ENCODE measurements around the gene CPNE8. TPM values are rescaled to one million over a fixed set of nuclear protein-coding genes. Genes with fewer than 3 reads are reported as not detected.

Gene CPNE8
- total RNA-seq, 2 donors from 2014 or later: 6.1 to 7.2 TPM

- ATAC-seq (no peak), DNase-seq (ENCODE audit: low spot score in 2 of 2) (no peak)
- H3K36me3 Mint-ChIP-seq: peaks cover 18 to 34% of the 10 kb centered on the region in 2 donors
- no peak overlapping the region for H3K27ac Mint-ChIP-seq
- peaks cover 19 to 21% of the 10 kb centered on the region in 2 donors for H3K9me3 Mint-ChIP-seq
These were observed 242.6 kb downstream of the CPNE8 start for GRCh38 chr12:38662829-38663228.

- ATAC-seq (no peak), DNase-seq (ENCODE audit: low spot score in 2 of 2) (no peak)
- Mint-ChIP-seq H3K36me3 (peaks cover under 1 to 16% of the 10 kb centered on the region in 2 donors), H3K27ac (no peak overlapping the region), H3K9me3 (peaks cover 6 to 9% of the 10 kb centered on the region in 2 donors)
These were observed 251.7 kb downstream of the CPNE8 start for GRCh38 chr12:38653650-38654049.

- DNase-seq (ENCODE audit: low spot score in 2 of 2) (no peak), ATAC-seq (no peak)
- no peak overlapping the region for H3K27ac Mint-ChIP-seq
- peaks cover 2 to 3% of the 10 kb centered on the region in 2 donors for H3K9me3 Mint-ChIP-seq
- H3K36me3 Mint-ChIP-seq: peaks cover 0 to 3% of the 10 kb centered on the region in 2 donors
These were observed 256.6 kb downstream of the CPNE8 start for GRCh38 chr12:38648813-38649212.

GRCh38 chr12:38646146-38646545, 259.2 kb downstream of the CPNE8 start:
- Mint-ChIP-seq H3K36me3 (no peaks in the 10 kb centered on the region), H3K27ac (no peak overlapping the region), H3K9me3 (peaks cover 0 to 4% of the 10 kb centered on the region in 2 donors)
- ATAC-seq (no peak), DNase-seq (ENCODE audit: low spot score in 2 of 2) (no peak)

- Mint-ChIP-seq H3K9me3 (peaks cover 9 to 11% of the 10 kb centered on the region in 2 donors), H3K27ac (no peak overlapping the region), H3K36me3 (no peaks in the 10 kb centered on the region)
- ATAC-seq (no peak), DNase-seq (ENCODE audit: low spot score in 2 of 2) (no peak)
These were observed 265.8 kb downstream of the CPNE8 start for GRCh38 chr12:38639625-38640024.

GRCh38 chr12:38638401-38638800, 267.0 kb downstream of the CPNE8 start:
- no peak for ATAC-seq
- Mint-ChIP-seq H3K9me3 (peaks cover 9 to 11% of the 10 kb centered on the region in 2 donors), H3K27ac (no peak overlapping the region), H3K36me3 (no peaks in the 10 kb centered on the region)
- DNase-seq (ENCODE audit: low spot score in 2 of 2): no peak

- Mint-ChIP-seq H3K9me3 (peaks cover 10 to 11% of the 10 kb centered on the region in 2 donors), H3K27ac (no peak overlapping the region), H3K36me3 (no peaks in the 10 kb centered on the region)
- ATAC-seq (no peak), DNase-seq (ENCODE audit: low spot score in 2 of 2) (no peak)
These were observed 271.9 kb downstream of the CPNE8 start for GRCh38 chr12:38633511-38633910.

GRCh38 chr12:38629064-38629463, 276.3 kb downstream of the CPNE8 start:
- DNase-seq (ENCODE audit: low spot score in 2 of 2): no peak
- Mint-ChIP-seq H3K9me3 (peaks cover 13 to 14% of the 10 kb centered on the region in 2 donors), H3K36me3 (peaks cover 0 to 4% of the 10 kb centered on the region in 2 donors), H3K27ac (no peak overlapping the region)
- ATAC-seq: no peak

GRCh38 chr12:38628288-38628687, 277.1 kb downstream of the CPNE8 start:
- peaks cover 13 to 14% of the 10 kb centered on the region in 2 donors for H3K9me3 Mint-ChIP-seq
- ATAC-seq: no peak
- no peak for DNase-seq (ENCODE audit: low spot score in 2 of 2)
- no peak overlapping the region for H3K27ac Mint-ChIP-seq
- peaks cover 0 to 4% of the 10 kb centered on the region in 2 donors for H3K36me3 Mint-ChIP-seq

GRCh38 chr12:38625306-38625705, 280.1 kb downstream of the CPNE8 start:
- Mint-ChIP-seq H3K27ac (no peak overlapping the region), H3K9me3 (peaks cover 8% of the 10 kb centered on the region in 2 donors), H3K36me3 (peaks cover 0 to 4% of the 10 kb centered on the region in 2 donors)
- no peak for ATAC-seq
- DNase-seq (ENCODE audit: low spot score in 2 of 2): no peak

- H3K36me3 Mint-ChIP-seq: no peaks in the 10 kb centered on the region
- peaks cover 4 to 8% of the 10 kb centered on the region in 2 donors for H3K9me3 Mint-ChIP-seq
- ATAC-seq (no peak), DNase-seq (ENCODE audit: low spot score in 2 of 2) (no peak)
- no peak overlapping the region for H3K27ac Mint-ChIP-seq
These were observed 291.2 kb downstream of the CPNE8 start for GRCh38 chr12:38614171-38614570.

GRCh38 chr12:38610808-38611350, 294.5 kb downstream of the CPNE8 start:
- DNase-seq (ENCODE audit: low spot score in 2 of 2): no peak
- Mint-ChIP-seq H3K9me3 (peaks cover 4 to 8% of the 10 kb centered on the region in 2 donors), H3K36me3 (no peaks in the 10 kb centered on the region), H3K27ac (no peak overlapping the region)
- ATAC-seq: no peak

GRCh38 chr12:38607295-38607694, 298.1 kb downstream of the CPNE8 start:
- H3K36me3 Mint-ChIP-seq: no peaks in the 10 kb centered on the region
- ATAC-seq (no peak), DNase-seq (ENCODE audit: low spot score in 2 of 2) (no peak)
- no peak overlapping the region for H3K27ac Mint-ChIP-seq
- peaks cover 8 to 11% of the 10 kb centered on the region in 2 donors for H3K9me3 Mint-ChIP-seq
